HEK293 (cell line): ENCODE data around the gene ALDH16A1.

Source experiments
- CTCF ChIA-PET: fragments of 350-600 bp; formaldehyde crosslinking; extraction: SDS; loops from one replicate; lab custom pipeline; 2021; ENCODE audit warnings: antibody characterized with exemption; lab: Yijun Ruan, JAX
- POLR2A ChIA-PET: fragments of 300-600 bp; formaldehyde crosslinking; extraction: SDS; loops from one replicate; lab custom pipeline; 2020; ENCODE audit warnings: antibody characterized with exemption, inconsistent platforms; lab: Yijun Ruan, JAX
- H3K27ac ChIP-seq: fragments of 200-500 bp; sonication (Bioruptor generic); 2 replicates; pipeline ENCODE4 v1.5.1; 2014; ENCODE audit warnings: low read depth, low read length, control low read depth, inconsistent platforms; ENCODE audit errors: extremely low read depth
- H3K36me3 ChIP-seq, 2 experiments: fragments of 200-500 bp in 1 of 2; sonication (Bioruptor generic) in 1 of 2; 1 replicate in 1 of 2; 2 replicates in 1 of 2; pipeline ENCODE4 v1.5.1; 2014 to 2017; ENCODE audit warnings: inconsistent platforms in 2 of 2, low read length in 2 of 2; ENCODE audit not compliant: control insufficient read depth in 2 of 2, insufficient read depth in 1 of 2
- H3K4me1 ChIP-seq: fragments of 200-500 bp; sonication (Bioruptor generic); 2 replicates; pipeline ENCODE4 v1.5.1; 2014; ENCODE audit warnings: mild to moderate bottlenecking, low read length, inconsistent platforms; ENCODE audit not compliant: control insufficient read depth, insufficient read depth
- H3K4me3 ChIP-seq: 2 replicates; pipeline ENCODE4 v1.5.1; 2011; ENCODE audit warnings: low read depth, mild to moderate bottlenecking, control low read depth, low read length, moderate library complexity
- H3K9me3 ChIP-seq: fragments of 200-500 bp; sonication (Bioruptor generic); 2 replicates; pipeline ENCODE4 v1.5.1; 2014; ENCODE audit warnings: low read depth, low read length, inconsistent platforms; ENCODE audit not compliant: control insufficient read depth, insufficient read depth
- GLIS2 ChIP-seq: fragments of 450-650 bp; formaldehyde crosslinking; IDR thresholded peaks from 2 replicates; pipeline ENCODE4 v1.5.1; 2016; ENCODE audit warnings: missing biosample characterization, missing genetic modification characterization
- KLF1 ChIP-seq: fragments of 450-650 bp; formaldehyde crosslinking; IDR thresholded peaks from 2 replicates; pipeline ENCODE4 v1.5.1; 2016; ENCODE audit warnings: missing biosample characterization, missing genetic modification characterization
- MEIS1 ChIP-seq: sonication (generic); formaldehyde crosslinking; IDR thresholded peaks from 2 replicates; pipeline ENCODE4 v1.8.1; 2022; ENCODE audit warnings: missing genetic modification reagents, mild to moderate bottlenecking, borderline replicate concordance
- OVOL3 ChIP-seq: fragments of 450-650 bp; formaldehyde crosslinking; IDR thresholded peaks from 2 replicates; pipeline ENCODE4 v1.5.1; 2016; ENCODE audit warnings: missing biosample characterization, missing genetic modification characterization
- SCRT1 ChIP-seq: fragments of 450-650 bp; formaldehyde crosslinking; IDR thresholded peaks from 2 replicates; pipeline ENCODE4 v1.5.1; 2016; ENCODE audit warnings: missing biosample characterization, missing genetic modification characterization, borderline replicate concordance
- SP3 ChIP-seq: fragments of 450-650 bp; formaldehyde crosslinking; IDR thresholded peaks from 2 replicates; pipeline ENCODE4 v1.5.1; 2016; ENCODE audit warnings: missing biosample characterization, missing genetic modification characterization
- ZBTB20 ChIP-seq: fragments of 450-650 bp; formaldehyde crosslinking; IDR thresholded peaks from 2 replicates; pipeline ENCODE4 v1.5.1; 2016; ENCODE audit warnings: missing biosample characterization, missing genetic modification characterization
- ZNF184 ChIP-seq: fragments of 450-650 bp; IDR thresholded peaks from 2 replicates; pipeline ENCODE4 v1.5.1; 2018; ENCODE audit warnings: missing biosample characterization, mild to moderate bottlenecking, missing genetic modification characterization
- ZNF354C ChIP-seq: fragments of 450-650 bp; formaldehyde crosslinking; IDR thresholded peaks from 2 replicates; pipeline ENCODE4 v1.5.1; 2016; ENCODE audit warnings: missing biosample characterization, missing genetic modification characterization, low read depth, borderline replicate concordance
- ZNF394 ChIP-seq: fragments of 450-650 bp; formaldehyde crosslinking; IDR thresholded peaks from 2 replicates; pipeline ENCODE4 v1.5.1; 2016; ENCODE audit warnings: missing biosample characterization, missing genetic modification characterization, mild to moderate bottlenecking, moderate library complexity, borderline replicate concordance
- ZNF585B ChIP-seq: fragments of 450-650 bp; formaldehyde crosslinking; IDR thresholded peaks from 2 replicates; pipeline ENCODE4 v1.5.1; 2016; ENCODE audit warnings: missing biosample characterization, missing genetic modification characterization
- ZNF623 ChIP-seq: fragments of 450-650 bp; formaldehyde crosslinking; IDR thresholded peaks from 2 replicates; pipeline ENCODE4 v1.5.1; 2016; ENCODE audit warnings: missing biosample characterization, missing genetic modification characterization
- ZNF654 ChIP-seq: fragments of 450-650 bp; formaldehyde crosslinking; IDR thresholded peaks from 2 replicates; pipeline ENCODE4 v1.5.1; 2016; ENCODE audit warnings: low read depth, missing biosample characterization, missing genetic modification characterization
- ZNF776 ChIP-seq: fragments of 450-650 bp; formaldehyde crosslinking; IDR thresholded peaks from 2 replicates; pipeline ENCODE4 v1.5.0; 2017; ENCODE audit warnings: missing biosample characterization, missing genetic modification characterization, borderline replicate concordance
- TF ChIP-seq, protein P1 (sequence below): fragments of 450-650 bp; formaldehyde crosslinking; IDR thresholded peaks from 2 replicates; pipeline ENCODE4 v1.5.1; 2017; ENCODE audit warnings: missing biosample characterization, missing genetic modification characterization

The ALDH16A1 gene

GRCh38 chr19:49468746-49469447, 15.9 kb downstream of the ALDH16A1 start (continued):
- TF ChIP-seq SP3 (peak; percentile 50; the same call in 1 of the 2 replicates), ZNF354C (tag by site-specific recombination) (no peak), ZNF184 (tag by site-specific recombination) (no peak), SCRT1 (tag by site-specific recombination) (0 out of 2 replicates have a peak, but pooled peaks have one; percentile 26)

GRCh38 chr19:49469828-49470614, 17.0 kb downstream of the ALDH16A1 start:
- H3K9me3 ChIP-seq, result no peaks in the 10 kb centered on the region
- H3K27ac ChIP-seq, result 0 out of 2 replicates have a peak overlapping the region, but pooled peaks have one; percentile 1
- ChIA-PET CTCF (interaction anchor here (0.6 to 1.5 kb wide), 7 partner anchors 10 to 94 kb away, joined by 3 to 6 read pairs (median 4); partner anchors contain the start of gene ALDH16A1), POLR2A (interaction anchor here (1.2 to 1.3 kb wide), 3 partner anchors 17 to 26 kb away, joined by 3 to 11 read pairs (median 4); partner anchors contain the start of genes ALDH16A1 and RPS11)
- H3K36me3 ChIP-seq, result peaks cover 6 to 9% of the 10 kb centered on the region in 2 experiments; a peak in 2 of 3 replicates
- H3K4me1 ChIP-seq, result 0 out of 2 replicates have a peak, but pooled peaks cover 5% of the 10 kb centered on the region
- no peak overlapping the region for H3K4me3 ChIP-seq
- TF ChIP-seq ZNF623, result peak; percentile 86
- TF ChIP-seq ZNF776 (tag by site-specific recombination), result no peak
- TF ChIP-seq ZNF654 (tag by site-specific recombination), result 0 out of 2 replicates have a peak, but pooled peaks have one; percentile 6

DNA sequence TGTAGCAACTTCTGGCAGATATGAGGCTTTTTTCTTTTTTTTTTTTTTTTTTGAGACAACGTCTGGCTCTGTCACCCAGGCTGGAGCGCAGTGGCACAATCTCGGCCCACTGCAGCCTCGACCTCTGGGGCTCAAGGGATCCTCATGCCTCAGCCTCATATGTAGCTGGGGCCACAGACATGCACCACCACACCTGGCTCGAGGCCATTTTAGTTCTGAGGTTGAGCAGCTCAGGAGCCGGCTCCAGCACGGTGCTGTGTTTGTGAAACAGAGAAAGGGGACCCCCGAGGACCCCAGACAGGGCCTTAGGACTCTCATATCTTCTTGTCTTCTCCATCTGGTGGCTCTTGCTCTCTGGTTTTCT, 17.6 kb downstream of the ALDH16A1 start:
- Histone ChIP-seq H3K36me3 (peaks cover 6 to 9% of the 10 kb centered on the region in 2 experiments; a peak in 2 of 3 replicates), H3K9me3 (no peaks in the 10 kb centered on the region), H3K4me3 (no peak overlapping the region), H3K4me1 (0 out of 2 replicates have a peak, but pooled peaks cover 5% of the 10 kb centered on the region), H3K27ac (no peak overlapping the region)
- CTCF ChIA-PET, result interaction anchor here (0.6 to 1.5 kb wide), 8 partner anchors 11 to 152 kb away, joined by 3 to 6 read pairs (median 4); partner anchors contain the start of gene ALDH16A1
- TF ChIP-seq ZNF623, result no peak
- no peak for TF ChIP-seq GLIS2 (tag by site-specific recombination)
- no peak for TF ChIP-seq OVOL3 (tag by site-specific recombination)
- no peak for TF ChIP-seq MEIS1 (CRISPR knock-in tag)
- no peak for TF ChIP-seq KLF1 (tag by site-specific recombination)
- POLR2A ChIA-PET, result interaction anchor here (1.3 kb wide), 1 partner anchor 17 kb away, joined by 4 read pairs; the partner anchor contains the start of gene ALDH16A1

GRCh38 chr19:49472936-49473335, 19.9 kb downstream of the ALDH16A1 start:
- H3K27ac ChIP-seq, result 0 out of 2 replicates have a peak overlapping the region, but pooled peaks have one; percentile 5
- POLR2A ChIA-PET, result interaction anchor here (0.6 to 2.6 kb wide), 5 partner anchors 16 to 158 kb away, joined by 3 to 17 read pairs (median 3); partner anchors contain the start of genes ALDH16A1 and PIH1D1
- 0 out of 2 replicates have a peak, but pooled peaks cover 5% of the 10 kb centered on the region for H3K4me1 ChIP-seq
- no peak overlapping the region for H3K4me3 ChIP-seq
- H3K36me3 ChIP-seq, result peaks cover 5 to 6% of the 10 kb centered on the region in 2 experiments; a peak in 2 of 3 replicates
- CTCF ChIA-PET, result interaction anchor here (0.8 to 2.4 kb wide), 21 partner anchors 8 to 216 kb away, joined by 3 to 17 read pairs (median 3); partner anchors contain the start of gene PIH1D1
- no peaks in the 10 kb centered on the region for H3K9me3 ChIP-seq
- TF ChIP-seq, protein P1, sequence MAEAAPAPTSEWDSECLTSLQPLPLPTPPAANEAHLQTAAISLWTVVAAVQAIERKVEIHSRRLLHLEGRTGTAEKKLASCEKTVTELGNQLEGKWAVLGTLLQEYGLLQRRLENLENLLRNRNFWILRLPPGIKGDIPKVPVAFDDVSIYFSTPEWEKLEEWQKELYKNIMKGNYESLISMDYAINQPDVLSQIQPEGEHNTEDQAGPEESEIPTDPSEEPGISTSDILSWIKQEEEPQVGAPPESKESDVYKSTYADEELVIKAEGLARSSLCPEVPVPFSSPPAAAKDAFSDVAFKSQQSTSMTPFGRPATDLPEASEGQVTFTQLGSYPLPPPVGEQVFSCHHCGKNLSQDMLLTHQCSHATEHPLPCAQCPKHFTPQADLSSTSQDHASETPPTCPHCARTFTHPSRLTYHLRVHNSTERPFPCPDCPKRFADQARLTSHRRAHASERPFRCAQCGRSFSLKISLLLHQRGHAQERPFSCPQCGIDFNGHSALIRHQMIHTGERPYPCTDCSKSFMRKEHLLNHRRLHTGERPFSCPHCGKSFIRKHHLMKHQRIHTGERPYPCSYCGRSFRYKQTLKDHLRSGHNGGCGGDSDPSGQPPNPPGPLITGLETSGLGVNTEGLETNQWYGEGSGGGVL (tag by site-specific recombination), result no peak
- TF ChIP-seq ZBTB20 (tag by site-specific recombination) (peak; percentile 41; the same call in 1 of the 2 replicates), ZNF585B (tag by site-specific recombination) (no peak), ZNF394 (tag by site-specific recombination) (no peak)
- TF ChIP-seq, all 188 proteins: peak for 1
